SU-DHL-6 (cell line): ENCODE measurements around the gene TNFAIP8.

ENCODE experiments used
- EZH2phosphoT487 ChIP-seq: fragments of 200-600 bp; sonication (generic), shearing (Covaris generic); conservative IDR thresholded peaks from 2 replicates; pipeline ENCODE4 v1.6.1; 2018; ENCODE audit warnings: mild to moderate bottlenecking, antibody characterized with exemption, low read length, moderate library complexity, mixed read lengths
- TF ChIP-seq, protein P1 (sequence below): fragments of 200-600 bp; sonication (generic); IDR thresholded peaks from one replicate; pipeline ENCODE4 v1.5.1; 2017; ENCODE audit warnings: antibody characterized with exemption, mild to moderate bottlenecking, low read length, moderate library complexity; ENCODE audit not compliant: insufficient read depth, poor library complexity, severe bottlenecking

GRCh38 chr5:119329666-119330065, 26.2 kb upstream of the TNFAIP8 start:
- TF ChIP-seq, protein P1, sequence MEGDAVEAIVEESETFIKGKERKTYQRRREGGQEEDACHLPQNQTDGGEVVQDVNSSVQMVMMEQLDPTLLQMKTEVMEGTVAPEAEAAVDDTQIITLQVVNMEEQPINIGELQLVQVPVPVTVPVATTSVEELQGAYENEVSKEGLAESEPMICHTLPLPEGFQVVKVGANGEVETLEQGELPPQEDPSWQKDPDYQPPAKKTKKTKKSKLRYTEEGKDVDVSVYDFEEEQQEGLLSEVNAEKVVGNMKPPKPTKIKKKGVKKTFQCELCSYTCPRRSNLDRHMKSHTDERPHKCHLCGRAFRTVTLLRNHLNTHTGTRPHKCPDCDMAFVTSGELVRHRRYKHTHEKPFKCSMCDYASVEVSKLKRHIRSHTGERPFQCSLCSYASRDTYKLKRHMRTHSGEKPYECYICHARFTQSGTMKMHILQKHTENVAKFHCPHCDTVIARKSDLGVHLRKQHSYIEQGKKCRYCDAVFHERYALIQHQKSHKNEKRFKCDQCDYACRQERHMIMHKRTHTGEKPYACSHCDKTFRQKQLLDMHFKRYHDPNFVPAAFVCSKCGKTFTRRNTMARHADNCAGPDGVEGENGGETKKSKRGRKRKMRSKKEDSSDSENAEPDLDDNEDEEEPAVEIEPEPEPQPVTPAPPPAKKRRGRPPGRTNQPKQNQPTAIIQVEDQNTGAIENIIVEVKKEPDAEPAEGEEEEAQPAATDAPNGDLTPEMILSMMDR: no peak
- TF ChIP-seq EZH2phosphoT487: no peak
